Measurements from ENCODE around the gene NEMP1.

NEMP1 gene

DNA sequence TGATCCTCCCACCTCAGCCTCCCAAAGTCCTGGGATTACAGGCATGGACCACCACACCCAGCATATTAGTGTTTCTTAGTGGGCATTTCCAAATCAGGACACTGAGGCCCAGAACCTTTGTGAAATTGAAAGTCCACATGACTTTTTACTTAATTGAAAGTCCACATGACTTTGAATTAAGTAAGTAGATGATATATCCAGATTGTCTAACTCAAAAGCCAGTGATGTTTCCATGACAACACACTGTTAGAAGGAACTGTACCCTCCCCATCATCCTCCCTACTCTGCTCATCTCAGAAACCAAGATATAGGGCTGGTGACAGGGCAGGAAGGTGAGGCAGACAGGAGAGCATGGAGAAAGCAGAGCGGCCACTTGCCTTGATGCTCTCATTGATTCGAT, 35.9 kb downstream of the NEMP1 start:
- no peaks in the 10 kb centered on the region for H3K36me3 ChIP-seq (ENCODE audit: control insufficient read depth in 1 of 2, insufficient read depth in 2 of 2, low read depth in 1 of 2, low read length in 2 of 2)
- H4K91ac ChIP-seq (ENCODE audit: low read length) = no peak overlapping the region
- no peak overlapping the region for H3K9ac ChIP-seq (ENCODE audit: low read length)
- no peak overlapping the region for H3K23ac ChIP-seq (ENCODE audit: low read length in 2 of 2)
- peaks cover 77 to 99% of the 10 kb centered on the region in 2 experiments for H3K27me3 ChIP-seq (ENCODE audit: control insufficient read depth in 1 of 2, insufficient read depth in 1 of 2, low read length in 2 of 2)
- no peak overlapping the region for H3K27ac ChIP-seq (ENCODE audit: low read length, poor library complexity, severe bottlenecking)
- no peak overlapping the region for H2AFZ ChIP-seq (ENCODE audit: low read depth, low read length)
- H2BK5ac ChIP-seq (ENCODE audit: low read depth, low read length, poor library complexity, severe bottlenecking) = no peak overlapping the region
- no peak overlapping the region for H2AK5ac ChIP-seq (ENCODE audit: low read length, severe bottlenecking)
- H3K9me3 ChIP-seq (ENCODE audit: control insufficient read depth, low read length) = no peaks in the 10 kb centered on the region
- no peak overlapping the region for H3K18ac ChIP-seq (ENCODE audit: low read depth in 1 of 2, low read length in 2 of 2)
- WGBS = 96% methylated on average over 2 of the region's 2 CpGs
- H2BK120ac ChIP-seq (ENCODE audit: low read depth, low read length) = no peak overlapping the region
- no peak overlapping the region for H3K4me3 ChIP-seq (ENCODE audit: insufficient read depth in 1 of 2, low read depth in 1 of 2, low read length in 2 of 2)
- H2BK15ac ChIP-seq (ENCODE audit: low read depth, poor library complexity, severe bottlenecking) = no peak overlapping the region
- no peak overlapping the region for H2BK12ac ChIP-seq (ENCODE audit: low read length in 2 of 2)
- DNase-seq = no peak
- no peaks in the 10 kb centered on the region for H3K79me1 ChIP-seq (replicated peaks; ENCODE audit: low read length, poor library complexity, severe bottlenecking)
- H3K4me1 ChIP-seq (ENCODE audit: control insufficient read depth, insufficient read depth, low read depth, low read length) = no peaks in the 10 kb centered on the region
- no peak overlapping the region for H3K4ac ChIP-seq (ENCODE audit: low read depth in 1 of 2, low read length in 2 of 2)
- H4K8ac ChIP-seq (ENCODE audit: low read length) = no peak overlapping the region
- H3K14ac ChIP-seq (ENCODE audit: low read length in 2 of 2) = no peak overlapping the region
- H3K4me2 ChIP-seq (ENCODE audit: low read length, poor library complexity, severe bottlenecking) = no peak overlapping the region

DNA sequence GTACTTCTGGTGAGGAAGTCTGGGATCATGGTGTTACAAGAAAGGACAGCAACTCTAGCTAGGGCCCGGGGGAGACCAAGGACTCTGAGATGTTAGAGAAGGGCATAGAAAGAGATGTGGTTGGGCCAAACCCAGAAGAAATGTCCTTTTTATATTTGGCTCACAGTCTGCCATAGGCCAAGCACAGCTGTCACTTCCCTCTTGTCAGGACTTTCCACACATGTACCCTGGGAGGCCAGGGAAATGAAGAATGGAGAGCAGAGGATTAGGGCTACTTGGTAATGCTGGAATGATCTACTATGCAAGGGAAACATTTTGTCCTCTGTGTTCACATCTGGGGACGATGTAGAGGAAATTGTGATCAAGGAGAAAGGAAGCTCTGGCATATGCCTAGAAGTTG, 37.8 kb downstream of the NEMP1 start:
- Histone ChIP-seq H3K79me1 (replicated peaks; ENCODE audit: low read length, poor library complexity, severe bottlenecking) (no peaks in the 10 kb centered on the region), H3K23ac (ENCODE audit: low read length in 2 of 2) (no peak overlapping the region), H2BK12ac (ENCODE audit: low read length in 2 of 2) (no peak overlapping the region), H3K4ac (ENCODE audit: low read depth in 1 of 2, low read length in 2 of 2) (no peak overlapping the region), H3K27me3 (ENCODE audit: control insufficient read depth in 1 of 2, insufficient read depth in 1 of 2, low read length in 2 of 2) (peaks cover 81 to 99% of the 10 kb centered on the region in 2 experiments), H3K36me3 (ENCODE audit: control insufficient read depth in 1 of 2, insufficient read depth in 2 of 2, low read depth in 1 of 2, low read length in 2 of 2) (no peaks in the 10 kb centered on the region), H4K8ac (ENCODE audit: low read length) (no peak overlapping the region), H3K9ac (ENCODE audit: low read length) (no peak overlapping the region), H3K9me3 (ENCODE audit: control insufficient read depth, low read length) (no peaks in the 10 kb centered on the region), H2BK120ac (ENCODE audit: low read depth, low read length) (no peak overlapping the region), H3K14ac (ENCODE audit: low read length in 2 of 2) (no peak overlapping the region), H2BK15ac (ENCODE audit: low read depth, poor library complexity, severe bottlenecking) (no peak overlapping the region), H3K27ac (ENCODE audit: low read length, poor library complexity, severe bottlenecking) (no peak overlapping the region), H2BK5ac (ENCODE audit: low read depth, low read length, poor library complexity, severe bottlenecking) (no peak overlapping the region), H2AFZ (ENCODE audit: low read depth, low read length) (no peak overlapping the region), H4K91ac (ENCODE audit: low read length) (no peak overlapping the region), H3K4me2 (ENCODE audit: low read length, poor library complexity, severe bottlenecking) (no peak overlapping the region), H3K18ac (ENCODE audit: low read depth in 1 of 2, low read length in 2 of 2) (no peak overlapping the region), H2AK5ac (ENCODE audit: low read length, severe bottlenecking) (no peak overlapping the region), H3K4me3 (ENCODE audit: insufficient read depth in 1 of 2, low read depth in 1 of 2, low read length in 2 of 2) (no peak overlapping the region), H3K4me1 (ENCODE audit: control insufficient read depth, insufficient read depth, low read depth, low read length) (no peaks in the 10 kb centered on the region)
- WGBS = 77% methylated on average over 2 of the region's 2 CpGs
- no peak for DNase-seq

DNA sequence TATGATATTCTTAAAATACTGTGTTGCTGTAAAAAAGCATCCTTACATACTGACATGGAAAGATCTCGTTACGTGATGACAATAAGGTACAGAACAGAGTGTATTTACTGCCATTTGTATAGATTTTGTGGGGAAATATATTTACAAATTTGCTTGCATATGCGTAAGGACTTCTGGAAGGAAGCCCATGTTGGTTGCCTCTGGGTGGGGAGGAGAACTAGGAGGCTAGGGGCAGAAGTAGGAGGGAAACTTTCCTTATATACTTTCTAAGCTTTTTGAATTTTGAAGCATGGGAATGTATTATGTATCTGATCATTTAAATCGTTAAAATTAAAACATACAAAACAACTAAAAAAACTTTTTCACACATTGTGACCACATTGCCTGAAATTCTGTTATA, 38.4 kb downstream of the NEMP1 start:
- H3K4me3 ChIP-seq (ENCODE audit: insufficient read depth in 1 of 2, low read depth in 1 of 2, low read length in 2 of 2) = no peak overlapping the region

DNA sequence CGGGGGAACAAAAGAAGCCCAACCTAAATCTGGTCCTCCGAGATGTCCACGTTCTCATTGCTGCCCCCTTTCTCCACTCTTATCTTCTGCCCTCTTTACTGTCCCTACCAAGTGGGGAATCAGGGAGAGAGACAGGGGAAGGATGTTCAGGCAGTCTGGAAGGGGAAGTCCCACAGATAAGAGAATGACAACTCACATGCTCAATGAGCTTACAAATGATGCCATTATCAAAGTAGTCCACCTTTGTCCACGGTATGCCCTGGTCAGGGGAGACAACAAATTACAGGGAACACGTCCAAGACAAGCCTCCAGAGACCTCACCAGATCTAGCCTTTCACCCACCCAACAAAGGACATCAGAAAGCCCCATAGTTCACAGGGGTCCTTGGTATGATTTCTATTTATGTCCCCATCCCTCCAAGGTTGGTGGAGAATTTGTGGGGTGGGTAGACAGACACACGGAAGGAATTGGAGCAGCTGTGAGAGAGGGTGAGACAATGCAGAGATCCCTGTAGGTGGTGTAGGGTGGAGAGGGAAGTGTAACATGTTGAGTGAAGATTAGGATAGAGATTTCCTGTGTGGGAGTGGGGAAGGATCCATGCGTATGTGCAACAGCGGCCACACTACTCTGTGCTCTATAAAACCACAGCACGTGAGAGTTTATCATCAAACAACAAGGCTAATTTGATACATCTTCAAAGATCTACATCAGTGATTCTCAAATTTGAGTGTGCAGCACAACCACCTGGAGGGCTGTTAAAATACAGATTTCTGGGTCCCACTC, 39.4 kb downstream of the NEMP1 start:
- H2BK15ac ChIP-seq (ENCODE audit: low read depth, poor library complexity, severe bottlenecking) = no peak overlapping the region
- no peak overlapping the region for H4K8ac ChIP-seq (ENCODE audit: low read length)
- no peaks in the 10 kb centered on the region for H3K9me3 ChIP-seq (ENCODE audit: control insufficient read depth, low read length)
- no peaks in the 10 kb centered on the region for H3K36me3 ChIP-seq (ENCODE audit: control insufficient read depth in 1 of 2, insufficient read depth in 2 of 2, low read depth in 1 of 2, low read length in 2 of 2)
- no peak overlapping the region for H3K4ac ChIP-seq (ENCODE audit: low read depth in 1 of 2, low read length in 2 of 2)
- H3K23ac ChIP-seq (ENCODE audit: low read length in 2 of 2) = no peak overlapping the region
- H3K4me3 ChIP-seq (ENCODE audit: insufficient read depth in 1 of 2, low read depth in 1 of 2, low read length in 2 of 2) = no peak overlapping the region
- no peak overlapping the region for H4K91ac ChIP-seq (ENCODE audit: low read length)
- H3K9ac ChIP-seq (ENCODE audit: low read length) = no peak overlapping the region
- DNase-seq = no peak
- no peak overlapping the region for H2AK5ac ChIP-seq (ENCODE audit: low read length, severe bottlenecking)
- no peak overlapping the region for H3K14ac ChIP-seq (ENCODE audit: low read length in 2 of 2)
- H2AFZ ChIP-seq (ENCODE audit: low read depth, low read length) = no peak overlapping the region
- peaks cover 84 to 93% of the 10 kb centered on the region in 2 experiments for H3K27me3 ChIP-seq (ENCODE audit: control insufficient read depth in 1 of 2, insufficient read depth in 1 of 2, low read length in 2 of 2)
- H2BK120ac ChIP-seq (ENCODE audit: low read depth, low read length) = no peak overlapping the region
- no peaks in the 10 kb centered on the region for H3K4me1 ChIP-seq (ENCODE audit: control insufficient read depth, insufficient read depth, low read depth, low read length)
- WGBS = 87% methylated on average over 7 of the region's 9 CpGs
- H3K79me1 ChIP-seq (replicated peaks; ENCODE audit: low read length, poor library complexity, severe bottlenecking) = no peaks in the 10 kb centered on the region
- no peak overlapping the region for H2BK5ac ChIP-seq (ENCODE audit: low read depth, low read length, poor library complexity, severe bottlenecking)
- no peak overlapping the region for H3K27ac ChIP-seq (ENCODE audit: low read length, poor library complexity, severe bottlenecking)
- no peak overlapping the region for H3K18ac ChIP-seq (ENCODE audit: low read depth in 1 of 2, low read length in 2 of 2)
- H2BK12ac ChIP-seq (ENCODE audit: low read length in 2 of 2) = no peak overlapping the region
- H3K4me2 ChIP-seq (ENCODE audit: low read length, poor library complexity, severe bottlenecking) = no peak overlapping the region

More for the DNA sequence above, 38.4 kb downstream of the NEMP1 start:
- Histone ChIP-seq H2AFZ (ENCODE audit: low read depth, low read length) (no peak overlapping the region), H2BK15ac (ENCODE audit: low read depth, poor library complexity, severe bottlenecking) (no peak overlapping the region), H4K91ac (ENCODE audit: low read length) (no peak overlapping the region), H3K27ac (ENCODE audit: low read length, poor library complexity, severe bottlenecking) (no peak overlapping the region), H3K79me1 (replicated peaks; ENCODE audit: low read length, poor library complexity, severe bottlenecking) (no peaks in the 10 kb centered on the region), H3K9me3 (ENCODE audit: control insufficient read depth, low read length) (no peaks in the 10 kb centered on the region), H2BK5ac (ENCODE audit: low read depth, low read length, poor library complexity, severe bottlenecking) (no peak overlapping the region), H2BK120ac (ENCODE audit: low read depth, low read length) (no peak overlapping the region), H2AK5ac (ENCODE audit: low read length, severe bottlenecking) (no peak overlapping the region), H4K8ac (ENCODE audit: low read length) (no peak overlapping the region), H3K4ac (ENCODE audit: low read depth in 1 of 2, low read length in 2 of 2) (no peak overlapping the region), H3K23ac (ENCODE audit: low read length in 2 of 2) (no peak overlapping the region), H3K27me3 (ENCODE audit: control insufficient read depth in 1 of 2, insufficient read depth in 1 of 2, low read length in 2 of 2) (peaks cover 82 to 99% of the 10 kb centered on the region in 2 experiments), H3K4me1 (ENCODE audit: control insufficient read depth, insufficient read depth, low read depth, low read length) (no peaks in the 10 kb centered on the region), H3K14ac (ENCODE audit: low read length in 2 of 2) (no peak overlapping the region), H3K9ac (ENCODE audit: low read length) (no peak overlapping the region), H3K4me2 (ENCODE audit: low read length, poor library complexity, severe bottlenecking) (no peak overlapping the region), H3K18ac (ENCODE audit: low read depth in 1 of 2, low read length in 2 of 2) (no peak overlapping the region), H2BK12ac (ENCODE audit: low read length in 2 of 2) (no peak overlapping the region), H3K36me3 (ENCODE audit: control insufficient read depth in 1 of 2, insufficient read depth in 2 of 2, low read depth in 1 of 2, low read length in 2 of 2) (no peaks in the 10 kb centered on the region)
- WGBS = 86% methylated on average over 3 of the region's 4 CpGs
- no peak for DNase-seq

Data from mesenchymal stem cell (in vitro differentiated cells and primary cell).